GM21717 (cell line): ENCODE data around the gene MAPK12.

Experiments
- ATAC-seq: cut with Tn5 transposase; IDR thresholded peaks from one replicate; pipeline ENCODE4 v1.9.1; 2021; ENCODE audit warnings: mild to moderate bottlenecking, moderate library complexity; ENCODE audit not compliant: unreplicated experiment

MAPK12 gene

GRCh38 chr22:50299785-50300619 lies 38.5 kb upstream of the MAPK12 start:
- ATAC-seq, result no peak

- no peak for ATAC-seq
Observed at GRCh38 chr22:50298937-50299784, 37.7 kb upstream of the MAPK12 start.

GRCh38 chr22:50298266-50298637 lies 36.8 kb upstream of the MAPK12 start:
- ATAC-seq, result no peak

- ATAC-seq, result no peak
Observed at GRCh38 chr22:50297510-50298265, 36.2 kb upstream of the MAPK12 start.

- ATAC-seq, result no peak
Observed at GRCh38 chr22:50296658-50297490, 35.4 kb upstream of the MAPK12 start.

GRCh38 chr22:50294319-50294656 lies 32.8 kb upstream of the MAPK12 start:
- no peak for ATAC-seq

GRCh38 chr22:50293441-50294318 lies 32.2 kb upstream of the MAPK12 start:
- ATAC-seq, result no peak

GRCh38 chr22:50292643-50293440 lies 31.4 kb upstream of the MAPK12 start:
- no peak for ATAC-seq

- ATAC-seq, result no peak
Observed at GRCh38 chr22:50289942-50290630, 28.6 kb upstream of the MAPK12 start.

- no peak for ATAC-seq
Observed at GRCh38 chr22:50289151-50289941, 27.9 kb upstream of the MAPK12 start.

GRCh38 chr22:50287731-50288130 lies 26.2 kb upstream of the MAPK12 start:
- ATAC-seq, result no peak

- ATAC-seq, result no peak
Observed at GRCh38 chr22:50286701-50287318, 25.3 kb upstream of the MAPK12 start.

GRCh38 chr22:50286275-50286674 lies 24.8 kb upstream of the MAPK12 start:
- ATAC-seq, result no peak

- ATAC-seq, result no peak
Observed at GRCh38 chr22:50285568-50286229, 24.2 kb upstream of the MAPK12 start.

GRCh38 chr22:50284479-50284878 lies 23.0 kb upstream of the MAPK12 start:
- ATAC-seq, result no peak

- no peak for ATAC-seq
Observed at GRCh38 chr22:50283821-50284220, 22.3 kb upstream of the MAPK12 start.
